SK-N-SH (cell line): Measurements from ENCODE around the gene BOC. TPM values are rescaled to one million over a fixed set of nuclear protein-coding genes. Genes with fewer than 3 reads are reported as not detected.

Source experiments
- CTCF ChIA-PET: fragments of 300-600, 350-600 bp; formaldehyde crosslinking; extraction: SDS; loops from one replicate; lab custom pipeline; 2021; lab: Yijun Ruan, JAX
- POLR2A ChIA-PET: fragments of 350-600 bp; sonication (Branson Sonifier 250); formaldehyde crosslinking; extraction: SDS; loops from one replicate; lab custom pipeline; 2020; ENCODE audit warnings: antibody characterized with exemption, inconsistent platforms; lab: Yijun Ruan, JAX
- DNase-seq: peaks from one replicate; pipeline ENCODE4 v3.0.0; 2012
- H2AFZ ChIP-seq: fragments of 200-600 bp; sonication (generic); 2 replicates; pipeline ENCODE4 v1.8.1; 2016; ENCODE audit warnings: antibody characterized with exemption, mild to moderate bottlenecking, low read depth
- H3F3A ChIP-seq: fragments of 200-600 bp; sonication (generic); replicated peaks from 2 replicates; pipeline ENCODE3; 2016; ENCODE audit warnings: antibody characterized with exemption, mild to moderate bottlenecking; ENCODE audit not compliant: insufficient read depth
- H3K27ac ChIP-seq, 2 experiments: fragments of 200-500 bp in 1 of 2; fragments of 200-600 bp in 1 of 2; sonication (Bioruptor generic) in 1 of 2; sonication (generic), shearing (Covaris generic) in 1 of 2; 2 replicates each; pipeline versions ENCODE4 v1.5.1 to v1.6.1; 2014 to 2016; ENCODE audit warnings: low read depth in 2 of 2, inconsistent platforms in 1 of 2, low read length in 1 of 2, mild to moderate bottlenecking in 1 of 2, mixed read lengths in 1 of 2
- H3K27me3 ChIP-seq: fragments of 200-600 bp; sonication (generic), shearing (Covaris generic); 2 replicates; pipeline ENCODE4 v1.6.1; 2016; ENCODE audit warnings: mixed run types; ENCODE audit not compliant: insufficient read depth
- H3K36me3 ChIP-seq, 2 experiments: fragments of 200-500 bp in 1 of 2; fragments of 200-600 bp in 1 of 2; sonication (Bioruptor generic) in 1 of 2; sonication (generic) in 1 of 2; replicated peaks in 1 of 2; 2 replicates each; pipeline versions ENCODE3 to v1.5.1; 2014 to 2016; ENCODE audit warnings: low read length in 1 of 2, mild to moderate bottlenecking in 1 of 2; ENCODE audit not compliant: insufficient read depth in 2 of 2, control insufficient read depth in 1 of 2
- H3K4me1 ChIP-seq, 2 experiments: fragments of 200-500 bp in 1 of 2; fragments of 200-600 bp in 1 of 2; sonication (Bioruptor generic) in 1 of 2; sonication (generic), shearing (Covaris generic) in 1 of 2; 2 replicates each; pipeline versions ENCODE4 v1.5.1 to v1.6.1; 2014 to 2016; ENCODE audit warnings: low read depth in 1 of 2, low read length in 1 of 2, mixed run types in 1 of 2; ENCODE audit not compliant: insufficient read depth in 2 of 2, control insufficient read depth in 1 of 2
- H3K4me2 ChIP-seq: fragments of 200-600 bp; sonication (generic), shearing (Covaris generic); 2 replicates; pipeline ENCODE4 v1.6.1; 2017; ENCODE audit warnings: mixed run types
- H3K4me3 ChIP-seq, 2 experiments: fragments of 200-500 bp in 1 of 2; fragments of 200-600 bp in 1 of 2; sonication (Bioruptor generic) in 1 of 2; sonication (generic), shearing (Covaris generic) in 1 of 2; 2 replicates each; pipeline versions ENCODE4 v1.5.1 to v1.8.1; 2014 to 2016; ENCODE audit warnings: low read depth in 2 of 2, inconsistent platforms in 1 of 2, low read length in 1 of 2, mild to moderate bottlenecking in 1 of 2, mixed read lengths in 1 of 2, moderate library complexity in 1 of 2
- H3K79me2 ChIP-seq: fragments of 200-600 bp; sonication (generic); 2 replicates; pipeline ENCODE4 v1.8.1; 2017; ENCODE audit warnings: mild to moderate bottlenecking; ENCODE audit not compliant: insufficient read depth
- H3K9ac ChIP-seq: fragments of 200-600 bp; sonication (generic); 2 replicates; pipeline ENCODE4 v1.6.1; 2017; ENCODE audit warnings: mixed run types
- H3K9me2 ChIP-seq: fragments of 200-600 bp; sonication (generic); 2 replicates; pipeline ENCODE4 v1.6.1; 2017; ENCODE audit warnings: mixed run types
- H3K9me3 ChIP-seq: fragments of 200-600 bp; sonication (generic); 2 replicates; pipeline ENCODE4 v1.6.1; 2017; ENCODE audit warnings: mixed run types, mild to moderate bottlenecking, moderate library complexity
- H4K20me1 ChIP-seq: fragments of 200-600 bp; sonication (generic); 2 replicates; pipeline ENCODE4 v1.6.1; 2017; ENCODE audit warnings: mild to moderate bottlenecking, mixed run types; ENCODE audit not compliant: insufficient read depth
- CHD2 ChIP-seq: fragments of 150-350 bp; IDR thresholded peaks from 2 replicates; pipeline ENCODE4 v1.6.1; 2018; ENCODE audit warnings: low read length; ENCODE audit not compliant: partially characterized antibody
- ELF1 ChIP-seq: IDR thresholded peaks from 2 replicates; pipeline ENCODE4 v1.4.0; 2012
- EZH2phosphoT487 ChIP-seq: fragments of 200-600 bp; sonication (generic); IDR thresholded peaks from 2 replicates; pipeline ENCODE4 v1.6.1; 2017; ENCODE audit warnings: low read depth, mixed run types, mild to moderate bottlenecking, antibody characterized with exemption, moderate library complexity, borderline replicate concordance
- FOXJ3 ChIP-seq: sonication (generic); formaldehyde crosslinking; IDR thresholded peaks from 2 replicates; pipeline ENCODE4 v1.5.1; 2020; ENCODE audit warnings: mild to moderate bottlenecking, missing genetic modification reagents
- GABPA ChIP-seq: IDR thresholded peaks from 2 replicates; pipeline ENCODE4 v1.4.0; 2012; ENCODE audit warnings: low read depth, mild to moderate bottlenecking
- MAX ChIP-seq: IDR thresholded peaks from 2 replicates; pipeline ENCODE4 v1.4.0; 2012; ENCODE audit warnings: low read depth
- MXI1 ChIP-seq: IDR thresholded peaks from 2 replicates; pipeline ENCODE4 v1.6.1; 2012; ENCODE audit warnings: mild to moderate bottlenecking, low read depth, low read length, improper control_type of control experiment
- NRF1 ChIP-seq: IDR thresholded peaks from 2 replicates; pipeline ENCODE4 v1.6.1; 2012; ENCODE audit warnings: low read depth, mild to moderate bottlenecking, low read length
- POLR2AphosphoS5 ChIP-seq: IDR thresholded peaks from 2 replicates; pipeline ENCODE4 v1.6.1; 2012; ENCODE audit warnings: low read depth, low read length
- RCOR1 ChIP-seq: fragments of 150-350 bp; IDR thresholded peaks from 2 replicates; pipeline ENCODE4 v1.6.1; 2017; ENCODE audit warnings: antibody characterized with exemption, low read length
- RFX5 ChIP-seq: IDR thresholded peaks from 2 replicates; pipeline ENCODE4 v1.6.1; 2012; ENCODE audit warnings: mild to moderate bottlenecking, improper control_type of control experiment, low read length
- RXRA ChIP-seq: IDR thresholded peaks from 2 replicates; pipeline ENCODE4 v1.4.0; 2012; ENCODE audit warnings: low read depth, mild to moderate bottlenecking, borderline replicate concordance
- TAF1 ChIP-seq: IDR thresholded peaks from 2 replicates; pipeline ENCODE4 v1.6.1; 2012; ENCODE audit warnings: low read depth, mild to moderate bottlenecking, low read length, moderate library complexity, borderline replicate concordance
- TEAD4 ChIP-seq: IDR thresholded peaks from 2 replicates; pipeline ENCODE4 v1.4.0; 2012; ENCODE audit warnings: mild to moderate bottlenecking, borderline replicate concordance; ENCODE audit not compliant: insufficient read depth
- USF2 ChIP-seq: fragments of 150-350 bp; IDR thresholded peaks from 2 replicates; pipeline ENCODE4 v1.6.1; 2017; ENCODE audit warnings: antibody characterized with exemption, low read length, low read depth, borderline replicate concordance
- ZBTB33 ChIP-seq: IDR thresholded peaks from 2 replicates; pipeline ENCODE4 v1.4.0; 2012; ENCODE audit warnings: low read depth, borderline replicate concordance
- WGBS: methylation state at CpG from one replicate; pipeline ENCODE4 v1.1.6; 2017; ENCODE audit warnings: low lambda C conversion rate; 5-methylcytosine and 5-hydroxymethylcytosine counted together
- polyA plus RNA-seq, 3 experiments: library from polyadenylated mRNA; depleted of rRNA; stranded (reverse); fragments of >200 nt; gene quantifications; 2 replicates each; pipeline ENCODE4 v1.2.3, GENCODE V29; 2012
- TF ChIP-seq, protein P1 (sequence below): fragments of 200-600 bp; sonication (generic); IDR thresholded peaks from 2 replicates; pipeline ENCODE4 v1.6.1; 2017; ENCODE audit warnings: antibody characterized with exemption, mild to moderate bottlenecking, moderate library complexity
- TF ChIP-seq, protein P2 (sequence below): fragments of 150-350 bp; IDR thresholded peaks from 2 replicates; pipeline ENCODE4 v1.6.1; 2016; ENCODE audit warnings: mild to moderate bottlenecking, low read depth, low read length

BOC gene
- polyA plus RNA-seq, 1 of the 3 experiments (the other 2 are of a cell fraction), result 6.6 TPM

GRCh38 chr3:113279686-113280085 lies 68.3 kb downstream of the BOC start:
- H3K9me2 ChIP-seq, result no peaks in the 10 kb centered on the region
- no peak for TF ChIP-seq NRF1
- no peak for TF ChIP-seq MXI1
- no peak for TF ChIP-seq USF2
- TF ChIP-seq, protein P1, sequence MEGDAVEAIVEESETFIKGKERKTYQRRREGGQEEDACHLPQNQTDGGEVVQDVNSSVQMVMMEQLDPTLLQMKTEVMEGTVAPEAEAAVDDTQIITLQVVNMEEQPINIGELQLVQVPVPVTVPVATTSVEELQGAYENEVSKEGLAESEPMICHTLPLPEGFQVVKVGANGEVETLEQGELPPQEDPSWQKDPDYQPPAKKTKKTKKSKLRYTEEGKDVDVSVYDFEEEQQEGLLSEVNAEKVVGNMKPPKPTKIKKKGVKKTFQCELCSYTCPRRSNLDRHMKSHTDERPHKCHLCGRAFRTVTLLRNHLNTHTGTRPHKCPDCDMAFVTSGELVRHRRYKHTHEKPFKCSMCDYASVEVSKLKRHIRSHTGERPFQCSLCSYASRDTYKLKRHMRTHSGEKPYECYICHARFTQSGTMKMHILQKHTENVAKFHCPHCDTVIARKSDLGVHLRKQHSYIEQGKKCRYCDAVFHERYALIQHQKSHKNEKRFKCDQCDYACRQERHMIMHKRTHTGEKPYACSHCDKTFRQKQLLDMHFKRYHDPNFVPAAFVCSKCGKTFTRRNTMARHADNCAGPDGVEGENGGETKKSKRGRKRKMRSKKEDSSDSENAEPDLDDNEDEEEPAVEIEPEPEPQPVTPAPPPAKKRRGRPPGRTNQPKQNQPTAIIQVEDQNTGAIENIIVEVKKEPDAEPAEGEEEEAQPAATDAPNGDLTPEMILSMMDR, result no peak
- no peak for TF ChIP-seq MAX
- no peak for TF ChIP-seq ELF1
- TF ChIP-seq POLR2AphosphoS5, result no peak
- no peak for TF ChIP-seq RCOR1
- TF ChIP-seq TAF1, result no peak
- no peak for TF ChIP-seq RXRA
- no peak for TF ChIP-seq TEAD4
- no peak for TF ChIP-seq FOXJ3
- TF ChIP-seq CHD2, result no peak
- TF ChIP-seq ZBTB33, result no peak
- no peak for TF ChIP-seq GABPA
- no peak for TF ChIP-seq EZH2phosphoT487
- TF ChIP-seq, protein P2, sequence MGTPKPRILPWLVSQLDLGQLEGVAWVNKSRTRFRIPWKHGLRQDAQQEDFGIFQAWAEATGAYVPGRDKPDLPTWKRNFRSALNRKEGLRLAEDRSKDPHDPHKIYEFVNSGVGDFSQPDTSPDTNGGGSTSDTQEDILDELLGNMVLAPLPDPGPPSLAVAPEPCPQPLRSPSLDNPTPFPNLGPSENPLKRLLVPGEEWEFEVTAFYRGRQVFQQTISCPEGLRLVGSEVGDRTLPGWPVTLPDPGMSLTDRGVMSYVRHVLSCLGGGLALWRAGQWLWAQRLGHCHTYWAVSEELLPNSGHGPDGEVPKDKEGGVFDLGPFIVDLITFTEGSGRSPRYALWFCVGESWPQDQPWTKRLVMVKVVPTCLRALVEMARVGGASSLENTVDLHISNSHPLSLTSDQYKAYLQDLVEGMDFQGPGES, result no peak
- no peak for TF ChIP-seq RFX5
- no peak overlapping the region for H3K4me2 ChIP-seq
- peaks cover 0 to 31% of the 10 kb centered on the region in 2 experiments for H3K36me3 ChIP-seq
- H3K27ac ChIP-seq, result no peak overlapping the region
- peaks cover 0 to 9% of the 10 kb centered on the region in 2 experiments; a peak in 1 of 4 replicates for H3K4me1 ChIP-seq
- H3K4me3 ChIP-seq, result no peak overlapping the region
- WGBS, result 97% methylated on average over 7 of the region's 17 CpGs
- H4K20me1 ChIP-seq, result no peaks in the 10 kb centered on the region
- no peaks in the 10 kb centered on the region for H3K27me3 ChIP-seq
- H3K9ac ChIP-seq, result no peak overlapping the region
- ChIA-PET POLR2A (no interaction called here), CTCF (interaction anchor here (0.9 to 4.4 kb wide), 3 partner anchors 9 to 298 kb away, joined by 3 to 29 read pairs (median 5); no protein-coding TSS in a partner anchor)
- H3K79me2 ChIP-seq, result no peaks in the 10 kb centered on the region
- no peak overlapping the region for H2AFZ ChIP-seq
- H3F3A ChIP-seq, result no peaks in the 10 kb centered on the region
- H3K9me3 ChIP-seq, result no peaks in the 10 kb centered on the region
- DNase-seq, result no peak
